Common myeloid progenitor, CD34-positive (primary cell): ENCODE data around the gene NOL3.

Experiments
- CTCF ChIA-PET: fragments of 350-600 bp; sonication (Branson Sonifier 250); formaldehyde crosslinking; loops from one replicate; lab custom pipeline; 2021; ENCODE audit warnings: antibody characterized with exemption; lab: Charles Lee
- POLR2A ChIA-PET: fragments of 350-600 bp; sonication (Branson Sonifier 250); formaldehyde crosslinking; loops from one replicate; lab custom pipeline; 2021; ENCODE audit warnings: antibody characterized with exemption; lab: Charles Lee
- DNase-seq, 3 donors: peaks; one replicate each; pipeline versions ENCODE4 v3.0.0 to v3.0.0-alpha.2; 2013
- H3K27ac ChIP-seq, 2 experiments: 1 replicate in 1 of 2; 2 replicates in 1 of 2; pipeline ENCODE4 v1.7.0; 2013; ENCODE audit warnings: inconsistent platforms in 2 of 2, low read length in 2 of 2, mild to moderate bottlenecking in 2 of 2, low read depth in 1 of 2, moderate library complexity in 1 of 2; ENCODE audit not compliant: severe bottlenecking in 2 of 2, insufficient read depth in 1 of 2, poor library complexity in 1 of 2
- H3K27me3 ChIP-seq, 5 experiments: replicated peaks in 2 of 5; 1 replicate in 3 of 5; 2 replicates in 2 of 5; pipeline versions ENCODE4 v1.6.1 to v1.7.0; 2013; ENCODE audit warnings: low read length in 4 of 5, mild to moderate bottlenecking in 2 of 5, moderate library complexity in 2 of 5, inconsistent platforms in 1 of 5; ENCODE audit not compliant: insufficient read depth in 5 of 5, control insufficient read depth in 4 of 5
- H3K36me3 ChIP-seq, 4 experiments: 1 replicate in 2 of 4; 2 replicates in 2 of 4; pipeline versions ENCODE4 v1.6.1 to v1.7.0; 2013; ENCODE audit warnings: low read length in 3 of 4, control low read depth in 1 of 4, mild to moderate bottlenecking in 1 of 4; ENCODE audit not compliant: control insufficient read depth in 4 of 4, insufficient read depth in 4 of 4
- H3K4me1 ChIP-seq, 4 experiments: 1 replicate in 3 of 4; 2 replicates in 1 of 4; pipeline versions ENCODE4 v1.6.1 to v1.7.1; 2013; ENCODE audit warnings: low read length in 3 of 4, mild to moderate bottlenecking in 3 of 4, control low read depth in 1 of 4, inconsistent platforms in 1 of 4, moderate library complexity in 1 of 4; ENCODE audit not compliant: control insufficient read depth in 4 of 4, insufficient read depth in 4 of 4; ENCODE audit errors: control extremely low read depth in 1 of 4
- H3K4me3 ChIP-seq, 7 experiments: 1 replicate in 4 of 7; 2 replicates in 3 of 7; pipeline versions ENCODE4 v1.5.1 to v1.7.0; 2013; ENCODE audit warnings: mild to moderate bottlenecking in 7 of 7, low read length in 6 of 7, moderate library complexity in 6 of 7, inconsistent platforms in 2 of 7, low read depth in 2 of 7, control low read depth in 1 of 7; ENCODE audit not compliant: insufficient read depth in 4 of 7, control insufficient read depth in 1 of 7; ENCODE audit errors: extremely low read depth in 1 of 7
- H3K9me3 ChIP-seq, 5 experiments: 1 replicate in 4 of 5; 2 replicates in 1 of 5; pipeline versions ENCODE4 v1.6.1 to v1.7.1; 2013; ENCODE audit warnings: low read length in 4 of 5, mild to moderate bottlenecking in 2 of 5, inconsistent platforms in 1 of 5, low read depth in 1 of 5, moderate library complexity in 1 of 5; ENCODE audit not compliant: control insufficient read depth in 4 of 5, insufficient read depth in 2 of 5; ENCODE audit errors: control extremely low read depth in 1 of 5
- WGBS: methylation state at CpG from one replicate; pipeline ENCODE4 v1.1.5; 2013; ENCODE audit not compliant: insufficient coverage; 5-methylcytosine and 5-hydroxymethylcytosine counted together

NOL3 gene

GRCh38 chr16:67188323-67188722, 18.0 kb downstream of the NOL3 start:
- DNase-seq = no peak
- Histone ChIP-seq H3K4me1 (peaks cover 0 to 38% (median 30%) of the 10 kb centered on the region in 4 experiments), H3K4me3 (no peak overlapping the region), H3K27me3 (peaks cover 0 to 14% (median 6%) of the 10 kb centered on the region in 5 experiments), H3K27ac (no peak overlapping the region), H3K9me3 (no peaks in the 10 kb centered on the region), H3K36me3 (peaks cover 0 to 1% (median under 1%) of the 10 kb centered on the region in 4 experiments)
- 91% methylated on average over 3 of the region's 4 CpGs for WGBS
- CTCF ChIA-PET = interaction anchor here (1.0 to 1.5 kb wide), 5 partner anchors 14 to 209 kb away, joined by 3 to 6 read pairs (median 4); partner anchors contain the start of gene TMEM208
- POLR2A ChIA-PET = no interaction called here

GRCh38 chr16:67188798-67189197, 18.5 kb downstream of the NOL3 start:
- Histone ChIP-seq H3K36me3 (peaks cover under 1 to 6% (median 3%) of the 10 kb centered on the region in 4 experiments), H3K4me1 (peaks cover 0 to 39% (median 32%) of the 10 kb centered on the region in 4 experiments), H3K27me3 (peaks cover 0 to 14% (median 6%) of the 10 kb centered on the region in 5 experiments), H3K9me3 (no peaks in the 10 kb centered on the region), H3K27ac (no peak overlapping the region), H3K4me3 (no peak overlapping the region)
- CTCF ChIA-PET = interaction anchor here (0.9 to 1.5 kb wide), 5 partner anchors 9 to 38 kb away, joined by 3 to 4 read pairs (median 3); partner anchors contain the start of gene TMEM208
- POLR2A ChIA-PET = no interaction called here
- WGBS = 97% methylated on average over 15 of the region's 15 CpGs
- DNase-seq = no peak

- peaks cover 4 to 18% (median 15%) of the 10 kb centered on the region in 4 experiments for H3K36me3 ChIP-seq
- no peak within 1 kb of the TSS for H3K27ac ChIP-seq
- ChIA-PET POLR2A (no interaction called here), CTCF (interaction anchor here (0.6 to 1.5 kb wide), 9 partner anchors 9 to 844 kb away, joined by 3 to 6 read pairs (median 3); partner anchors contain the start of gene TMEM208)
- H3K4me1 ChIP-seq = peaks cover 0 to 28% (median 22%) of the 10 kb centered on the region in 4 experiments
- no peak within 1 kb of the TSS for H3K4me3 ChIP-seq
- WGBS = 44% methylated on average over 2 of the region's 6 CpGs
- H3K27me3 ChIP-seq = peaks cover 0 to 8% (median 3%) of the 10 kb centered on the region in 5 experiments
- no peak for DNase-seq
- H3K9me3 ChIP-seq = no peaks in the 10 kb centered on the region
These were observed 19.7 kb downstream of the NOL3 start, which contains the start of gene EXOC3L1 for GRCh38 chr16:67190041-67190440. Gene EXOC3L1 (minus strand): TSS chr16:67190136. CDS start chr16:67189676, 460 bp downstream.

GRCh38 chr16:67190448-67191399, 20.4 kb downstream of the NOL3 start:
- Histone ChIP-seq H3K9me3 (no peaks in the 10 kb centered on the region), H3K4me1 (peaks cover 0 to 22% (median 19%) of the 10 kb centered on the region in 4 experiments), H3K27me3 (peaks cover 0 to 4% (median 0%) of the 10 kb centered on the region in 5 experiments), H3K27ac (no peak overlapping the region), H3K36me3 (peaks cover 10 to 24% (median 22%) of the 10 kb centered on the region in 4 experiments), H3K4me3 (no peak overlapping the region)
- POLR2A ChIA-PET = no interaction called here
- no peak for DNase-seq
- CTCF ChIA-PET = interaction anchor here (0.7 to 1.2 kb wide), 6 partner anchors 10 to 212 kb away, joined by 3 to 6 read pairs (median 3); partner anchors contain the start of gene TMEM208
- WGBS = 99% methylated on average over 10 of the region's 13 CpGs

GRCh38 chr16:67191411-67191994, 21.2 kb downstream of the NOL3 start:
- no peak overlapping the region for H3K27ac ChIP-seq
- peaks cover 10 to 32% (median 29%) of the 10 kb centered on the region in 4 experiments for H3K36me3 ChIP-seq
- WGBS = 38% methylated on average over 6 of the region's 9 CpGs
- H3K4me1 ChIP-seq = peaks cover 0 to 22% (median 19%) of the 10 kb centered on the region in 4 experiments
- ChIA-PET CTCF (interaction anchor here (3.4 kb wide), 1 partner anchor 53 kb away, joined by 17 read pairs; no protein-coding TSS in a partner anchor), POLR2A (interaction anchor here (1.5 kb wide), 1 partner anchor 29 kb away, joined by 3 read pairs; no protein-coding TSS in a partner anchor)
- no peak for DNase-seq
- H3K9me3 ChIP-seq = no peaks in the 10 kb centered on the region
- H3K27me3 ChIP-seq = peaks cover 0 to 3% (median 0%) of the 10 kb centered on the region in 5 experiments
- H3K4me3 ChIP-seq = peak overlapping the region in 6 of 7 experiments; percentile 72 to 98 (median 92)

GRCh38 chr16:67191995-67192681, 21.8 kb downstream of the NOL3 start, which contains the start of gene E2F4:
Gene E2F4 (plus strand): TSS chr16:67192155. CDS start chr16:67192228, 73 bp downstream.
- H3K27ac ChIP-seq = peak within 1 kb of the TSS; percentile 66 to 90
- POLR2A ChIA-PET = interaction anchor here (1.5 kb wide), 1 partner anchor 30 kb away, joined by 3 read pairs; no protein-coding TSS in a partner anchor
- H3K9me3 ChIP-seq = no peaks in the 10 kb centered on the region
- H3K4me3 ChIP-seq = peak within 1 kb of the TSS; percentile 72 to 98 (median 91)
- peaks cover 0 to 1% (median 0%) of the 10 kb centered on the region in 5 experiments for H3K27me3 ChIP-seq
- peak; percentile 91 to 96 (median 96) for DNase-seq
- peaks cover 0 to 22% (median 19%) of the 10 kb centered on the region in 4 experiments for H3K4me1 ChIP-seq
- H3K36me3 ChIP-seq = peaks cover 10 to 38% (median 35%) of the 10 kb centered on the region in 4 experiments
- CTCF ChIA-PET = interaction anchor here (0.8 to 4.8 kb wide), 7 partner anchors 9 to 53 kb away, joined by 3 to 17 read pairs (median 5); partner anchors contain the start of gene MATCAP1
- WGBS = 0% methylated on average over 51 of the region's 54 CpGs
